Measurements from ENCODE around the gene ROBO2.

The ROBO2 gene

GRCh38 chr3:77122652-77123051, 82.8 kb downstream of the ROBO2 start:
- no peak for DNase-seq

GRCh38 chr3:77125966-77126365, 86.1 kb downstream of the ROBO2 start:
- DNase-seq = no peak

- DNase-seq = no peak
These were observed 94.9 kb downstream of the ROBO2 start for GRCh38 chr3:77134769-77135168.

- DNase-seq = no peak
These were observed 97.7 kb downstream of the ROBO2 start for GRCh38 chr3:77137559-77137958.

GRCh38 chr3:77139624-77140023, 99.7 kb downstream of the ROBO2 start:
- no peak for DNase-seq

GRCh38 chr3:77141423-77141822, 101.5 kb downstream of the ROBO2 start:
- DNase-seq = no peak

- no peak for DNase-seq
These were observed 102.7 kb downstream of the ROBO2 start for GRCh38 chr3:77142578-77142977.

GRCh38 chr3:77146004-77146403, 106.1 kb downstream of the ROBO2 start:
- no peak for DNase-seq

- DNase-seq = no peak
These were observed 108.1 kb downstream of the ROBO2 start for GRCh38 chr3:77147836-77148578.

- DNase-seq = no peak
These were observed 109.5 kb downstream of the ROBO2 start for GRCh38 chr3:77149382-77149781.

- no peak for DNase-seq
These were observed 110.1 kb downstream of the ROBO2 start for GRCh38 chr3:77150028-77150427.

- DNase-seq = no peak
These were observed 110.9 kb downstream of the ROBO2 start for GRCh38 chr3:77150759-77151158.

- no peak for DNase-seq
These were observed 119.1 kb downstream of the ROBO2 start for GRCh38 chr3:77158730-77159581.

- DNase-seq = peak; percentile 58
These were observed 121.1 kb downstream of the ROBO2 start for GRCh38 chr3:77160931-77161497.

GRCh38 chr3:77169823-77170222, 129.9 kb downstream of the ROBO2 start:
- no peak for DNase-seq

GRCh38 chr3:77171026-77171425, 131.1 kb downstream of the ROBO2 start:
- no peak for DNase-seq

- DNase-seq = no peak
These were observed 139.9 kb downstream of the ROBO2 start for GRCh38 chr3:77179762-77180161.

GRCh38 chr3:77182341-77182740, 142.4 kb downstream of the ROBO2 start:
- DNase-seq = no peak

- DNase-seq = no peak
These were observed 146.4 kb downstream of the ROBO2 start for GRCh38 chr3:77186319-77186718.

GRCh38 chr3:77186728-77187127, 146.8 kb downstream of the ROBO2 start:
- DNase-seq = no peak

GRCh38 chr3:77188210-77188609, 148.3 kb downstream of the ROBO2 start:
- DNase-seq = no peak

- no peak for DNase-seq
These were observed 149.4 kb downstream of the ROBO2 start for GRCh38 chr3:77189258-77189657.

- no peak for DNase-seq
These were observed 149.8 kb downstream of the ROBO2 start for GRCh38 chr3:77189684-77190083.

- no peak for DNase-seq
These were observed 150.5 kb downstream of the ROBO2 start for GRCh38 chr3:77190374-77190773.

Measured in NCI-H2107 (cell line).